Neural cell (in vitro differentiated cells): Measurements from ENCODE around the gene CRY2.

Experiments used
- CTCF ChIP-seq: fragments of 450-650 bp; IDR thresholded peaks from 2 replicates; pipeline ENCODE4 v1.5.1; 2014; ENCODE audit warnings: antibody characterized with exemption, mild to moderate bottlenecking, moderate library complexity; ENCODE audit not compliant: poor library complexity, severe bottlenecking
- EZH2 ChIP-seq: fragments of 200-600, 300-800 bp; shearing (Covaris generic), sonication (generic); IDR thresholded peaks from 2 replicates; pipeline ENCODE4 v1.6.1; 2014; ENCODE audit warnings: antibody characterized with exemption, low read length, borderline replicate concordance, mild to moderate bottlenecking; ENCODE audit not compliant: insufficient read depth, poor library complexity, severe bottlenecking
- POLR2AphosphoS5 ChIP-seq: IDR thresholded peaks from 2 replicates; pipeline ENCODE4 v1.6.1; 2012
- RAD21 ChIP-seq: fragments of 450-650 bp; conservative IDR thresholded peaks from 2 replicates; pipeline ENCODE4 v1.6.1; 2014; ENCODE audit warnings: antibody characterized with exemption, mild to moderate bottlenecking, moderate library complexity

DNA sequence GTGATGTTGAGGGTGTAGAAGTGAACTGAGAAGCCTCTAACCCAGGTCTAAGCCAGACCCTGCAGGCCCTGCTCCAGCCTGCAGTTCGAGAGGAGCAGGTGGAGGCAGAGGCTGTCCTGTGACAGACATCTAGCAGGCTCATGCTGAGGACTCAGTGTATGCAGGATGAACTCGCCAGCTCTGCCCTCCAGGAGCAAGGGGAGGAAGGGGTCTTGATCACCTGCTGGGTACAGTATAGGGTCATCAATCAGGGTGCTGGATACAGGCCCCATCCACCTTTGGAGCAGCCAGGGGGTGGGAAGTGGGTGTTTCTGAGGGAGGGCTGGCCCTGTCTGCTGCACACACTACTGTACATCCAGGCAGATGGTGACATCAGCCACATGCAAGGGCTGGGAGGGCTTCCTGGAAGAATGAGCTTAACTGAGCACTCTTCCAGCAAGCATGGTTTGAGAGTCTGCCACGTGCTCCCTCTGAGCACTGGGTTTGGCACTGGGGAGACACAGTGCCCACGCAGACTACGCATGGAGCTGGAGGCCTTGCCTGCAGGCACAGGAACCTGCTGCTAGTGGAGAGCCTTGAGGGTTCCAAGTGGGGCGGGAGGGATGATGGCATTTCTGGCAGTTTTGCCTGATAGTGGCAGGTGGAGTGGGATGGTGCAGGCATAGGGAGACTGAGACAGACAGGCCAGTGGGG is 47.4 kb downstream of the CRY2 start:
- TF ChIP-seq CTCF, result no peak
- no peak for TF ChIP-seq POLR2AphosphoS5
- TF ChIP-seq RAD21, result no peak
- TF ChIP-seq EZH2, result no peak
